Right lobe of liver (tissue), 4 donors: ENCODE measurements around the gene R3HDM2.

Experiments used
- POLR2A ChIP-seq: fragments of 450-650 bp; IDR thresholded peaks from one replicate; pipeline ENCODE4 v1.6.1; 2017; ENCODE audit warnings: antibody characterized with exemption, mild to moderate bottlenecking
- TF ChIP-seq, protein P1 (sequence below), 4 donors: fragments of 200-600 bp in 3 of 4; fragments of 450-650 bp in 1 of 4; IDR thresholded peaks; one replicate each; pipeline versions ENCODE4 v1.5.1 to v1.8.0; 2016 to 2022; ENCODE audit warnings: antibody characterized with exemption in 4 of 4, mild to moderate bottlenecking in 2 of 4
- donor health status: DM: no; HTN: no; CAD: no.
- donor health status: DM: no; HTN: no; CAD: no.
- donor health status: DM: no; HTN: yes; CAD: no.

DNA sequence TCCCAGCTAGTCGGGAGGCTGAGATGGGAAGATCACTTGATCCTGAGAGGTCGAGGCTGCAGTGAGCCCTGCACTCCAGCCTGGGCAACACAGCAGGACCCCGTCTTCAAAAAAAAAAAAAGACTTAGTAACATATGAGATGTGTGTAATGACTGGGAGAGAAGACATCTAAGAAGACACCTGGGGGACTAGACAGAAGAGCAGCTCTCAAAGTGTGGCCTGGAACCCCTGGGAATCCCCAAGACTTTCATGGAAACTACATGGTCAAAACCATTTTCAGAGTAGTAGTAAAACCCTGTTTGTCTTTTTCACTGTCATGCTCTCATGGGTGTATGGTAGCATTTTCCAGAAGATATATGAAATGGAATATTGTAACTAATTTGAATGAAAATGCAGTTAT is 45.3 kb downstream of the R3HDM2 start:
- TF ChIP-seq, protein P1, sequence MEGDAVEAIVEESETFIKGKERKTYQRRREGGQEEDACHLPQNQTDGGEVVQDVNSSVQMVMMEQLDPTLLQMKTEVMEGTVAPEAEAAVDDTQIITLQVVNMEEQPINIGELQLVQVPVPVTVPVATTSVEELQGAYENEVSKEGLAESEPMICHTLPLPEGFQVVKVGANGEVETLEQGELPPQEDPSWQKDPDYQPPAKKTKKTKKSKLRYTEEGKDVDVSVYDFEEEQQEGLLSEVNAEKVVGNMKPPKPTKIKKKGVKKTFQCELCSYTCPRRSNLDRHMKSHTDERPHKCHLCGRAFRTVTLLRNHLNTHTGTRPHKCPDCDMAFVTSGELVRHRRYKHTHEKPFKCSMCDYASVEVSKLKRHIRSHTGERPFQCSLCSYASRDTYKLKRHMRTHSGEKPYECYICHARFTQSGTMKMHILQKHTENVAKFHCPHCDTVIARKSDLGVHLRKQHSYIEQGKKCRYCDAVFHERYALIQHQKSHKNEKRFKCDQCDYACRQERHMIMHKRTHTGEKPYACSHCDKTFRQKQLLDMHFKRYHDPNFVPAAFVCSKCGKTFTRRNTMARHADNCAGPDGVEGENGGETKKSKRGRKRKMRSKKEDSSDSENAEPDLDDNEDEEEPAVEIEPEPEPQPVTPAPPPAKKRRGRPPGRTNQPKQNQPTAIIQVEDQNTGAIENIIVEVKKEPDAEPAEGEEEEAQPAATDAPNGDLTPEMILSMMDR (IDR thresholded peaks at IDR 0.05): no peak
- TF ChIP-seq POLR2A: no peak
